Osteocyte (in vitro differentiated cells): Measurements from ENCODE around the gene SEBOX. TPM values are rescaled to one million over a fixed set of nuclear protein-coding genes. Genes with fewer than 3 reads are reported as not detected.

ENCODE experiments used
- DNase-seq: peaks from one replicate; pipeline ENCODE4 v3.0.0; 2021; ENCODE audit warnings: mixed read lengths; ENCODE audit not compliant: unreplicated experiment; ENCODE audit errors: extremely low spot score
- H3K27ac Mint-ChIP-seq: one replicate; pipeline ENCODE4 v1.8.0; 2021; ENCODE audit warnings: mild to moderate bottlenecking, mixed read lengths; ENCODE audit not compliant: unreplicated experiment
- H3K27me3 Mint-ChIP-seq: one replicate; pipeline ENCODE4 v1.8.0; 2021; ENCODE audit warnings: mixed read lengths; ENCODE audit not compliant: unreplicated experiment
- H3K36me3 Mint-ChIP-seq: one replicate; pipeline ENCODE4 v1.8.0; 2021; ENCODE audit warnings: mixed read lengths; ENCODE audit not compliant: unreplicated experiment
- H3K4me1 Mint-ChIP-seq: one replicate; pipeline ENCODE4 v1.8.0; 2021; ENCODE audit warnings: mixed read lengths; ENCODE audit not compliant: unreplicated experiment
- H3K4me3 Mint-ChIP-seq: one replicate; pipeline ENCODE4 v1.8.0; 2021; ENCODE audit warnings: mild to moderate bottlenecking, moderate library complexity, mixed read lengths; ENCODE audit not compliant: unreplicated experiment
- H3K9me3 Mint-ChIP-seq: one replicate; pipeline ENCODE4 v1.8.0; 2021; ENCODE audit warnings: mixed read lengths; ENCODE audit not compliant: unreplicated experiment
- total RNA-seq: library from RNA; stranded (reverse); gene quantifications from 2 replicates; pipeline ENCODE4 v1.2.1, GENCODE V29; 2021
- TF ChIP-seq, protein P1 (sequence below): fragments of 200-600 bp; sonication (generic); IDR thresholded peaks from 2 replicates; pipeline ENCODE4 v1.5.0; 2021; ENCODE audit warnings: antibody characterized with exemption, mild to moderate bottlenecking, moderate library complexity

Gene SEBOX
- total RNA-seq, 1 donor from 2014 or later: not detected

DNA sequence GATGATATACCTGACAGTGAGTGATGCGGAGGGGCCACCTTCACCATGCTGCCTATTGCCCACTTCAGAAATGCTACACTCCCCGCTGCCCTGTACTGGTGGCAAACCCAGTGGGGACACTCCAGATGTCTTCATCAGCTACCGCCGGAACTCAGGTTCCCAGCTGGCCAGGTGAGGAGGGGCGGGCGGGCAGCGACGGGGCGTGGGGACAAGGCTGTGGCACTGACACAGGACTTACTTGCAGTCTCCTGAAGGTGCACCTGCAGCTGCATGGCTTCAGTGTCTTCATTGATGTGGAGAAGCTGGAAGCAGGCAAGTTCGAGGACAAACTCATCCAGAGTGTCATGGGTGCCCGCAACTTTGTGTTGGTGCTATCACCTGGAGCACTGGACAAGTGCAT, 23.1 kb upstream of the SEBOX start:
- H3K4me1 Mint-ChIP-seq: no peaks in the 10 kb centered on the region
- DNase-seq: no peak
- TF ChIP-seq, protein P1, sequence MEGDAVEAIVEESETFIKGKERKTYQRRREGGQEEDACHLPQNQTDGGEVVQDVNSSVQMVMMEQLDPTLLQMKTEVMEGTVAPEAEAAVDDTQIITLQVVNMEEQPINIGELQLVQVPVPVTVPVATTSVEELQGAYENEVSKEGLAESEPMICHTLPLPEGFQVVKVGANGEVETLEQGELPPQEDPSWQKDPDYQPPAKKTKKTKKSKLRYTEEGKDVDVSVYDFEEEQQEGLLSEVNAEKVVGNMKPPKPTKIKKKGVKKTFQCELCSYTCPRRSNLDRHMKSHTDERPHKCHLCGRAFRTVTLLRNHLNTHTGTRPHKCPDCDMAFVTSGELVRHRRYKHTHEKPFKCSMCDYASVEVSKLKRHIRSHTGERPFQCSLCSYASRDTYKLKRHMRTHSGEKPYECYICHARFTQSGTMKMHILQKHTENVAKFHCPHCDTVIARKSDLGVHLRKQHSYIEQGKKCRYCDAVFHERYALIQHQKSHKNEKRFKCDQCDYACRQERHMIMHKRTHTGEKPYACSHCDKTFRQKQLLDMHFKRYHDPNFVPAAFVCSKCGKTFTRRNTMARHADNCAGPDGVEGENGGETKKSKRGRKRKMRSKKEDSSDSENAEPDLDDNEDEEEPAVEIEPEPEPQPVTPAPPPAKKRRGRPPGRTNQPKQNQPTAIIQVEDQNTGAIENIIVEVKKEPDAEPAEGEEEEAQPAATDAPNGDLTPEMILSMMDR: no peak
- H3K4me3 Mint-ChIP-seq: no peak overlapping the region
- H3K27me3 Mint-ChIP-seq: no peaks in the 10 kb centered on the region
- H3K9me3 Mint-ChIP-seq: no peaks in the 10 kb centered on the region
- peaks cover 34% of the 10 kb centered on the region for H3K36me3 Mint-ChIP-seq
- no peak overlapping the region for H3K27ac Mint-ChIP-seq

DNA sequence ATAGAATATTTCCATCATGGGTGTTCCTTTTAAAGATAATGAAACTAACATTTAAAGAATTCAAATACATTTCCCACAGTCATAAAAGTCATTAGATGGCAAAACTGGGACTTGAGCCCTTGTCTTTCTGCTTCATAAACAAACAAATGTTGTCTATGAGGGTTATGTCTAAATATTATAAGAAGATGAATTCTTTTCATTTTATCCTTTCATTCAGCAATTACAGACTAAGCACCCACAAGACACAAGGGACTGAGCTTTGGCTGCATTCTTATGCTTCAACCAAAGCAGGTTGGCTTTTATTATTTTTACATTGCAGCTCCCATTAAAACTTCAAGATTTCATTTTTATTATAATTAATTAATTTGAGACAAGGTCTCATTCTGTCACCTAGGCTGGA, 21.4 kb upstream of the SEBOX start:
- Mint-ChIP-seq H3K36me3 (peaks cover 39% of the 10 kb centered on the region), H3K9me3 (no peaks in the 10 kb centered on the region), H3K4me3 (no peak overlapping the region), H3K27ac (no peak overlapping the region), H3K27me3 (no peaks in the 10 kb centered on the region), H3K4me1 (no peaks in the 10 kb centered on the region)
- DNase-seq: no peak
- TF ChIP-seq, protein P1: no peak

DNA sequence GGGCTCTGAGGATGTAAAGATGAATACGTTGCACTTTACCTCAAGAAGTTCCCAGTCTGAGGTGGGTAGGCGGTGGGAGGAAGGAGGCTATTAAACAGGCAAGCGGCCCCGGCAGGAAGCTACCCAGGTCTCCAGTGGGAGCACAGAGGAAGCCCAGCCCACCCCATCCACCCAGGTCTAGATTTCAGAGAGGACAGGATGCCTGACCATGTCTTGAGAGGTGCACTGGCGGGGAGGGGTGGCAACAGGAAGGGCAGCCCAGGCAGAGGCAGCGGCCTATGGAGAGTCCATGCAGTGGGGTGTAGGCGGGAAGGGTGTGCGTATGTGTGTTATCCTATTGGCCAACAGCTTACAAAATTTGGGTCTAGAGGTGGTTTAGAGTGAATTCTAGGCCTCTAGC, 20.4 kb upstream of the SEBOX start:
- Mint-ChIP-seq H3K4me3 (no peak overlapping the region), H3K4me1 (peaks cover under 1% of the 10 kb centered on the region), H3K9me3 (no peaks in the 10 kb centered on the region), H3K27ac (no peak overlapping the region), H3K27me3 (no peaks in the 10 kb centered on the region), H3K36me3 (peaks cover 31% of the 10 kb centered on the region)
- no peak for DNase-seq
- TF ChIP-seq, protein P1: no peak

DNA sequence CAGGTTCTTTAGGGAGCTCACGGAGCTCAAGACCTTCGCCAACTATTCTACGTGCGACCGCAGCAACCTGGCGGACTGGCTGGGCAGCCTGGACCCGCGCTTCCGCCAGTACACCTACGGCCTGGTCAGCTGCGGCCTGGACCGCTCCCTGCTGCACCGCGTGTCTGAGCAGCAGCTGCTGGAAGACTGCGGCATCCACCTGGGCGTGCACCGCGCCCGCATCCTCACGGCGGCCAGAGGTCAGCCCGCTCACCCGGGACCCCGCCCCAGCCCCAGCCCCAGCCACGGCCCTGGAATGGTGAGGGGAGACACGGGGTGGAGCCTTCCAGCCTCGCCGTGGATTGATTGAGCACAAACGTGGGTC, 20.0 kb upstream of the SEBOX start:
- H3K4me3 Mint-ChIP-seq: no peak overlapping the region
- peaks cover 4% of the 10 kb centered on the region for H3K4me1 Mint-ChIP-seq
- no peaks in the 10 kb centered on the region for H3K27me3 Mint-ChIP-seq
- H3K36me3 Mint-ChIP-seq: peaks cover 31% of the 10 kb centered on the region
- H3K9me3 Mint-ChIP-seq: no peaks in the 10 kb centered on the region
- DNase-seq: no peak
- no peak overlapping the region for H3K27ac Mint-ChIP-seq
- TF ChIP-seq, protein P1: no peak

DNA sequence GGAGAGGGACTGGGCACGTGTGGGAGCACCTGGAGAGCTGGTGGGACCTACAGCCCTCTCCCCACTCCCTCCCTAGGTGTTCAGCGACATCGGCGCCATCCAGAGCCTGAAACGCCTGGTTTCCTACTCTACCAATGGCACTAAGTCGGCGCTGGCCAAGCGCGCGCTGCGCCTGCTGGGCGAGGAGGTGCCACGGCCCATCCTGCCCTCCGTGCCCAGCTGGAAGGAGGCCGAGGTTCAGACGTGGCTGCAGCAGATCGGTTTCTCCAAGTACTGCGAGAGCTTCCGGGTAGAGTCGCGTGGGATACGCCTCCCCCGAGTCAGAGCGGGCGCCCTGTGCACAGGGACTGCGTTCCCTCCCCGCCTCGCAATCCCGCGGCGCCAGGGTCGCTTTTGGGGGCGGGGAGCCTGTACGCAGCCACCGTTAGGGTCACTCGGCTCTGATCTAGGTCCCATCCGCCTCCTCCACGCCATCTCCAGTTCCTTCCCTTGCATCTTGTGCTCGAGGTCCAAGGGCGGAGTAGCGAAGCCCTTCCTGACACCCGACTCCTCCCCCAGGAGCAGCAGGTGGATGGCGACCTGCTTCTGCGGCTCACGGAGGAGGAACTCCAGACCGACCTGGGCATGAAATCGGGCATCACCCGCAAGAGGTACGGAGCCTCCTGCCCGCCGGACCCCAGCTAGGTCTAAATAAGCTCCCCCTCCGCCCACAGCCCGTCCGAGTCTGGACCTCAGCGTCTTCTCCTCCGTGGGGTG, 19.5 kb upstream of the SEBOX start:
- peaks cover 26% of the 10 kb centered on the region for H3K36me3 Mint-ChIP-seq
- no peaks in the 10 kb centered on the region for H3K27me3 Mint-ChIP-seq
- H3K9me3 Mint-ChIP-seq: no peaks in the 10 kb centered on the region
- no peak overlapping the region for H3K27ac Mint-ChIP-seq
- TF ChIP-seq, protein P1: no peak
- H3K4me3 Mint-ChIP-seq: peak overlapping the region; percentile 35
- no peak for DNase-seq
- H3K4me1 Mint-ChIP-seq: peaks cover 4% of the 10 kb centered on the region
